Gastrocnemius medialis (tissue), 4 donors: Measurements from ENCODE around the gene LRMDA. TPM values are rescaled to one million over a fixed set of nuclear protein-coding genes. Genes with fewer than 3 reads are reported as not detected.

ENCODE experiments used
- ATAC-seq, 2 donors: fragments of 150-250 bp; one replicate each; pipeline ENCODE4 v1.9.1; 2016
- DNase-seq, 2 donors: peaks; one replicate each; pipeline ENCODE4 v3.0.0-alpha.2; 2019
- H3K27ac ChIP-seq, 4 donors: fragments of 200-600 bp; sonication (generic); 1 replicate in 1 of 4; 2 replicates in 3 of 4; pipeline ENCODE4 v1.5.1; 2016 to 2018; ENCODE audit warnings: mild to moderate bottlenecking in 2 of 4, moderate library complexity in 1 of 4
- H3K27me3 ChIP-seq, 3 donors: fragments of 200-600 bp; sonication (generic) in 2 of 3; 1 replicate in 1 of 3; 2 replicates in 2 of 3; pipeline versions ENCODE4 v1.5.1 to v1.6.0; 2016 to 2019; ENCODE audit warnings: mild to moderate bottlenecking in 1 of 3, moderate library complexity in 1 of 3
- H3K36me3 ChIP-seq, 2 donors: fragments of 200-600 bp; sonication (generic) in 1 of 2; one replicate each; pipeline ENCODE4 v1.5.1; 2017 to 2018
- H3K4me1 ChIP-seq, 2 donors: fragments of 200-600 bp; sonication (generic) in 1 of 2; one replicate each; pipeline ENCODE4 v1.5.1; 2016 to 2017; ENCODE audit warnings: mild to moderate bottlenecking in 2 of 2
- H3K4me3 ChIP-seq, 4 donors: fragments of 200-600 bp; sonication (generic) in 3 of 4; 1 replicate in 1 of 4; 2 replicates in 3 of 4; pipeline ENCODE4 v1.5.1; 2016 to 2019; ENCODE audit warnings: mild to moderate bottlenecking in 2 of 4
- H3K9me3 ChIP-seq, 3 donors: fragments of 200-600 bp; sonication (generic) in 2 of 3; 1 replicate in 1 of 3; 2 replicates in 2 of 3; pipeline ENCODE4 v1.5.1; 2016 to 2019
- CTCF ChIP-seq, 5 experiments: fragments of 450-650 bp in 3 of 5; fragments of 200-600 bp in 2 of 5; sonication (generic) in 2 of 5; IDR thresholded peaks in 4 of 5; conservative IDR thresholded peaks in 1 of 5; 1 replicate in 4 of 5; 2 replicates in 1 of 5; pipeline ENCODE4 v1.5.1; 2016 to 2019; ENCODE audit warnings: antibody characterized with exemption in 5 of 5, mild to moderate bottlenecking in 3 of 5, moderate library complexity in 3 of 5
- POLR2A ChIP-seq, 2 donors: fragments of 450-650 bp; IDR thresholded peaks; one replicate each; pipeline ENCODE4 v1.6.1; 2017; ENCODE audit warnings: antibody characterized with exemption in 2 of 2, mild to moderate bottlenecking in 2 of 2, moderate library complexity in 2 of 2
- in situ Hi-C, 4 donors: fragments of 200-750 bp; cut with MboI; loops; one replicate each; pipeline versions ENCODE4 v1.15.0 to v1.8.0; 2017; ENCODE audit warnings: low sequenced_read_pairs in 4 of 4
- intact Hi-C: fragments of 100-400 bp; cut with DNase I; formaldehyde crosslinking; loops from one replicate; pipeline ENCODE4 v1.15.1; 2023; ENCODE audit warnings: low total_unique reads
- total RNA-seq, 4 donors: library from RNA; depleted of rRNA; stranded (reverse); fragments of >200 nt; gene quantifications; one replicate each; pipeline versions ENCODE4 v1.1.0 to v1.2.3, GENCODE V29; 2016

The LRMDA gene
- total RNA-seq, 4 donors from 2014 or later, result 0.80 to 4.5 (median 1.4) TPM

- Histone ChIP-seq H3K27me3 (no peaks in the 10 kb centered on the region), H3K36me3 (no peaks in the 10 kb centered on the region), H3K9me3 (no peaks in the 10 kb centered on the region), H3K4me1 (no peaks in the 10 kb centered on the region), H3K27ac (no peak overlapping the region), H3K4me3 (no peak overlapping the region)
- ATAC-seq (no peak), DNase-seq (no peak)
- in situ Hi-C loops (no loop called here), intact Hi-C loops (no loop called here)
- no peak for TF ChIP-seq CTCF (IDR thresholded peaks at IDR 0.05 in 4 of 5, conservative IDR thresholded peaks at IDR 0.05 in 1 of 5)
- no peak for TF ChIP-seq POLR2A (IDR thresholded peaks at IDR 0.05)
Measured at GRCh38 chr10:75693489-75693888, 262.1 kb downstream of the LRMDA start.

GRCh38 chr10:75694269-75694668 is 262.8 kb downstream of the LRMDA start:
- intact Hi-C loops (no loop called here), in situ Hi-C loops (no loop called here)
- TF ChIP-seq CTCF (IDR thresholded peaks at IDR 0.05 in 4 of 5, conservative IDR thresholded peaks at IDR 0.05 in 1 of 5) (no peak), POLR2A (IDR thresholded peaks at IDR 0.05) (no peak)
- H3K4me1 ChIP-seq, result no peaks in the 10 kb centered on the region
- no peaks in the 10 kb centered on the region for H3K27me3 ChIP-seq
- no peak overlapping the region for H3K27ac ChIP-seq
- H3K9me3 ChIP-seq, result no peaks in the 10 kb centered on the region
- DNase-seq, result no peak
- no peak overlapping the region for H3K4me3 ChIP-seq
- no peaks in the 10 kb centered on the region for H3K36me3 ChIP-seq
- no peak for ATAC-seq

GRCh38 chr10:75694790-75695189 is 263.4 kb downstream of the LRMDA start:
- H3K4me3 ChIP-seq, result no peak overlapping the region
- no peaks in the 10 kb centered on the region for H3K9me3 ChIP-seq
- TF ChIP-seq POLR2A (IDR thresholded peaks at IDR 0.05), result no peak
- no peak for TF ChIP-seq CTCF (IDR thresholded peaks at IDR 0.05 in 4 of 5, conservative IDR thresholded peaks at IDR 0.05 in 1 of 5)
- H3K4me1 ChIP-seq, result no peaks in the 10 kb centered on the region
- DNase-seq (no peak), ATAC-seq (no peak)
- no peaks in the 10 kb centered on the region for H3K36me3 ChIP-seq
- intact Hi-C loops (no loop called here), in situ Hi-C loops (no loop called here)
- peaks cover 0 to 2% (median 0%) of the 10 kb centered on the region in 3 donors for H3K27me3 ChIP-seq
- no peak overlapping the region for H3K27ac ChIP-seq

- Histone ChIP-seq H3K4me1 (no peaks in the 10 kb centered on the region), H3K36me3 (no peaks in the 10 kb centered on the region), H3K4me3 (no peak overlapping the region), H3K27ac (no peak overlapping the region), H3K27me3 (peaks cover 0 to 2% (median 0%) of the 10 kb centered on the region in 3 donors), H3K9me3 (no peaks in the 10 kb centered on the region)
- TF ChIP-seq POLR2A (IDR thresholded peaks at IDR 0.05), result no peak
- TF ChIP-seq CTCF (IDR thresholded peaks at IDR 0.05 in 4 of 5, conservative IDR thresholded peaks at IDR 0.05 in 1 of 5), result no peak
- ATAC-seq, result no peak
- in situ Hi-C loops (no loop called here), intact Hi-C loops (no loop called here)
- no peak for DNase-seq
Measured at GRCh38 chr10:75695994-75696393, 264.6 kb downstream of the LRMDA start.

- Histone ChIP-seq H3K4me1 (no peaks in the 10 kb centered on the region), H3K36me3 (no peaks in the 10 kb centered on the region), H3K27me3 (peaks cover 0 to 2% (median 0%) of the 10 kb centered on the region in 3 donors), H3K4me3 (no peak overlapping the region), H3K27ac (no peak overlapping the region), H3K9me3 (no peaks in the 10 kb centered on the region)
- no peak for TF ChIP-seq POLR2A (IDR thresholded peaks at IDR 0.05)
- TF ChIP-seq CTCF (IDR thresholded peaks at IDR 0.05 in 4 of 5, conservative IDR thresholded peaks at IDR 0.05 in 1 of 5), result no peak
- DNase-seq (no peak), ATAC-seq (no peak)
- intact Hi-C loops, result no loop called here
- in situ Hi-C loops, result no loop called here
Measured at GRCh38 chr10:75696536-75696935, 265.1 kb downstream of the LRMDA start.
